Measurements from ENCODE around the gene PLD4. TPM values are rescaled to one million over a fixed set of nuclear protein-coding genes. Genes with fewer than 3 reads are reported as not detected.

Gene PLD4, protein sequence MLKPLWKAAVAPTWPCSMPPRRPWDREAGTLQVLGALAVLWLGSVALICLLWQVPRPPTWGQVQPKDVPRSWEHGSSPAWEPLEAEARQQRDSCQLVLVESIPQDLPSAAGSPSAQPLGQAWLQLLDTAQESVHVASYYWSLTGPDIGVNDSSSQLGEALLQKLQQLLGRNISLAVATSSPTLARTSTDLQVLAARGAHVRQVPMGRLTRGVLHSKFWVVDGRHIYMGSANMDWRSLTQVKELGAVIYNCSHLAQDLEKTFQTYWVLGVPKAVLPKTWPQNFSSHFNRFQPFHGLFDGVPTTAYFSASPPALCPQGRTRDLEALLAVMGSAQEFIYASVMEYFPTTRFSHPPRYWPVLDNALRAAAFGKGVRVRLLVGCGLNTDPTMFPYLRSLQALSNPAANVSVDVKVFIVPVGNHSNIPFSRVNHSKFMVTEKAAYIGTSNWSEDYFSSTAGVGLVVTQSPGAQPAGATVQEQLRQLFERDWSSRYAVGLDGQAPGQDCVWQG
- polyA plus RNA-seq (ENCODE audit: insufficient read length in 3 of 3), result 1 to 10 TPM; 2.8 to 4.7 (median 4.1) TPM
- long read RNA-seq, donor 1, full-length matches to known transcripts, result 1 of 1 reads
- long read RNA-seq, donor 1, partial matches to known transcripts, result 0 of 1 reads
- long read RNA-seq, donor 1, other reads (novel, unspliced or antisense), result 0 of 1 reads
- long read RNA-seq, donor 2, full-length matches to known transcripts, result 4 of 4 reads
- long read RNA-seq, donor 2, partial matches to known transcripts, result 0 of 4 reads
- long read RNA-seq, donor 2, other reads (novel, unspliced or antisense), result 0 of 4 reads
- long read RNA-seq, donor 3, partial matches to known transcripts, result 0 of 1 reads
- long read RNA-seq, donor 3, other reads (novel, unspliced or antisense), result 0 of 1 reads
- long read RNA-seq, donor 4, full-length matches to known transcripts, result 3 of 3 reads
- long read RNA-seq, donor 4, partial matches to known transcripts, result 0 of 3 reads
- long read RNA-seq, donor 4, other reads (novel, unspliced or antisense), result 0 of 3 reads
- long read RNA-seq, donor 5, result 0 reads
- long read RNA-seq, donor 6, result 0 reads
- long read RNA-seq, donor 7, full-length matches to known transcripts, result 3 of 3 reads
- long read RNA-seq, donor 7, partial matches to known transcripts, result 0 of 3 reads
- long read RNA-seq, donor 7, other reads (novel, unspliced or antisense), result 0 of 3 reads
- long read RNA-seq, donor 8, full-length matches to known transcripts, result 1 of 1 reads
- long read RNA-seq, donor 8, partial matches to known transcripts, result 0 of 1 reads
- long read RNA-seq, donor 8, other reads (novel, unspliced or antisense), result 0 of 1 reads
- long read RNA-seq, donor 9, full-length matches to known transcripts, result 1 of 1 reads
- long read RNA-seq, donor 9, partial matches to known transcripts, result 0 of 1 reads
- long read RNA-seq, donor 9, other reads (novel, unspliced or antisense), result 0 of 1 reads
- long read RNA-seq, donor 10, full-length matches to known transcripts, result 1 of 1 reads
- long read RNA-seq, donor 10, partial matches to known transcripts, result 0 of 1 reads
- long read RNA-seq, donor 10, other reads (novel, unspliced or antisense), result 0 of 1 reads
- long read RNA-seq, donor 11, partial matches to known transcripts, result 0 of 1 reads
- long read RNA-seq, donor 11, other reads (novel, unspliced or antisense), result 0 of 1 reads
- long read RNA-seq, donor 12, full-length matches to known transcripts, result 1 of 1 reads
- long read RNA-seq, donor 12, partial matches to known transcripts, result 0 of 1 reads
- long read RNA-seq, donor 12, other reads (novel, unspliced or antisense), result 0 of 1 reads
- long read RNA-seq, donor 13, result 0 reads
- long read RNA-seq, donor 14, result 0 reads
- long read RNA-seq, donor 15, result 0 reads
- long read RNA-seq, donor 16, full-length matches to known transcripts, result 1 of 1 reads
- long read RNA-seq, donor 16, partial matches to known transcripts, result 0 of 1 reads
- long read RNA-seq, donor 16, other reads (novel, unspliced or antisense), result 0 of 1 reads

DNA sequence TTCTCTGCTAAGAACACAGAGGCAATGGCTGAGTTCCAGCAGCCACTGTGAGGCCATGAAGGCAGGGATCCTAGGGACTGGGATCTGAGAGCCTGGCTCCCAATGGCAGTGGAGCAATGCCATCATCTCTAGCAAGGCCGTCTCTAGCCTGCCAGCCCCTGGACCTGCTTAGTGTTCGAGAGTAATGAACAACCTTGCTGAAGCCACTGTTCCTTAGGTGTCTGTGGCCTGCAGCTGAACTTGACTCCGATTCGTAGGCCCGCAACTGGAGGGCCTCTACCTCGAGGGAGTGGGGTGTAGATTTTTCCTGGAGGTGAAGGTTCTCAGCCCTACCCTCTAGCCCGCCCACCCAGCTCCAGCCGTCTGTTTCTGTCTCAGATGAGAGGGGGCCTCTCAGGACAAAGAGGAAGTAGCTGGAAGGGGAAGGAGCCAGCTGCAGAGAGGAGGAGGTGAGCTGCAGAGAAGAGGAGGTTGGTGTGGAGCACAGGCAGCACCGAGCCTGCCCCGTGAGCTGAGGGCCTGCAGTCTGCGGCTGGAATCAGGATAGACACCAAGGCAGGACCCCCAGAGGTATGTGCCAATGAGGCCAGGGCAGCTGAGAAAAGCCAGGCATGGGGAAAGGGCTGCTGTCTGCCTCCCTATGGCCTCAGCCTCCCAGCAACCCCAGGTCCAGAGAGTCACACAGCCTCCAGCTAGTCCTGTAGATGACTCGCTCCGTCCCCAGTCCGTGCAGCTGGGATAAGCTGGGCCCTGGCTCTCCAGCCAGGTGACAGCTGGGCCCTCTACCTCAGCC, at the start of gene PLD4:
TSS of gene PLD4 (plus strand) at position 459 of the 793 bp plus-strand sequence. CDS start 2,262 bp downstream, outside the sequence.
- DNase-seq, result no peak

DNA sequence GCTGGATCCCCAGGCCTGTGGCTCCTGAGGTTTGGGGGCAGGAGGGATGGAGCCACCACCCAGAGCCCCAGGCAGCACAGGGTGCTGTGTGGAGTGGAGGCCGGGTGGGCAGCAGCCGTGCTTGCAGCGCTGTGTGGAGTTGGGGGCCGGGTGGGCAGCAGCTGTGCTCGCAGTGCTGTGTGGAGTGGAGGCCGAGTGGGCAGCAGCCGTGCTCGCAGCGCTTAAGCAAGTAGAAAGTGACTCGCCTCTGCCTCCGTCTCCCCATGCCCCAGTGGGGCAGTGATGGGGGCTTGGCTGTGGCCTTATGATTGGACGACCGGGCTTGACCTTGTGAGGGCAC, 49.3 kb upstream of the PLD4 start:
- DNase-seq, result no peak

DNA sequence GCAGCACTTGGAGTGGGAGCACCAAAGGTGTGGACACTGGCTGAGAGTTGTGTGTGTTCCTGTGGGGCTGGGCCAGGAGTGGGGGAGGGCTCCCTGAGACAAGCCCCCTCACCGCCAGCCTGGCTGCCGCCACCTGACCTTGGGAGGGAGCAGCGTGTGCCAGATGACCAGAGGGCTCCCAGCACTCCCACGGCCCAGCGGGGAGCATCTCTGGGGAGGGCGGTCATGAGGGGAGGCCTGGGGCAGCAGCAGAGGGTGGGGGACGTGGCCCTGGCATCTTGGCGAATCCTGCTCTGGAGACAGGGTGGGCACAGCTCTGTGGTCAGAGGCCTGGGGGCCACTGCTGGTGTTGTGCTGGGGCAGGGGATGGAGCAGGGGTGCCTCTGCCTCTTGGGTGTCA, 48.9 kb upstream of the PLD4 start:
- DNase-seq, result no peak

DNA sequence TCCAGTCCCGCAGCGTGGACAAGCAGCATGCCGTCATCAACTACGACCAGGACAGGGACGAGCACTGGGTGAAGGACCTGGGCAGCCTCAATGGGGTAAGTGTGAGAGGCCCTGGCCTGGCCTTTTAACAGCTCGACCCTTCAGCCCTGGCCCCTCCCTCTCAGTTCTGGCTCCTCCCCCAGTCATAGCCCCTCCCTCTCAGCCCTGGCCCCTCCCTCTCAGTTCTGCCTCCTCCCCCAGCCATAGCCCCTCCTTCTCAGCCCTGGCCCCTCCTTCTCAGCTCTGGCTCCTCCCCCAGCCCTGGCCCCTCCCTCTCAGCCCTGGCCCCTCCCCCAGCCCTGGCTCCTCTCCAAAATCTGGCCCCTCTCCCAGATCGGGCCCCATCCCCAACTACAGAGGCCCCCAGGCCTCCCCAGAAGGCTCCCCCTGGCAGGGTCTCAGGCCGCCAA, 48.4 kb upstream of the PLD4 start:
- DNase-seq, result no peak

DNA sequence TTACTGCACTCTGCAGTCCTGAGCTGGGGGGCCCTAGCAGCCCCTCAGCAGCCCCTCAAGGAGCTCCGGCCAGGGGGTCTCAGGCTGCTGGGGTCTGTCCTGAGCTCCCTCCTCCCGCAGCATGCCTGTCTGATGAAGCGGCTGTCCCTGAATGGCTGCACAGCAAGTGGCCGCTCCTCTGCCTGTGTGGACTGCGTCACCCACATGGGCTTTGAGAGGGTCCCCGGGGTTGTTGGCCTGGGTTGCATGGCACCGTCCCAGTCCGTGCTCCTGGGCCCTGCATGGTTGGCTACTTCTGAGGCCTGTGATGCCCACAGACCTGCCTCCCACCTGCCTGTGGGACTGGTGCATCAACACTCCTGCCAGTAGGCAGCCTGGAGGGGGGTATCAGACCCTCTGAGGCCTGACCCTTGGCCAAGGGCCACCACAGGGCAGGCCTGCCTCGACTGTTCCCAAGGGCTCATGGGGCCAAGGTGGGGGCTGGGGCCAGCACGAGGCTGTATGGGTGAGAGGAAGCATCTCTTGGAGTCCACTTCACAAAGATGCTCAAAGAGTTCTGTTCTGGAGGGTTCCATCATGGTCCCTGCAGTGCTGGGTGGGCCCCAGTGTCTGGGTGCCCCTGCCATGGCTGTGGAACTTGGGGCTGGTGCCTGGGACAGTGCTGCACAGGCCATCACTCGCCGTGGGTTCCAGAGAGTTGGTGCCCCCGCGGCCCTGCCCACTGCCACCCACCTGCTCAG, 47.4 kb upstream of the PLD4 start:
- no peak for DNase-seq

DNA sequence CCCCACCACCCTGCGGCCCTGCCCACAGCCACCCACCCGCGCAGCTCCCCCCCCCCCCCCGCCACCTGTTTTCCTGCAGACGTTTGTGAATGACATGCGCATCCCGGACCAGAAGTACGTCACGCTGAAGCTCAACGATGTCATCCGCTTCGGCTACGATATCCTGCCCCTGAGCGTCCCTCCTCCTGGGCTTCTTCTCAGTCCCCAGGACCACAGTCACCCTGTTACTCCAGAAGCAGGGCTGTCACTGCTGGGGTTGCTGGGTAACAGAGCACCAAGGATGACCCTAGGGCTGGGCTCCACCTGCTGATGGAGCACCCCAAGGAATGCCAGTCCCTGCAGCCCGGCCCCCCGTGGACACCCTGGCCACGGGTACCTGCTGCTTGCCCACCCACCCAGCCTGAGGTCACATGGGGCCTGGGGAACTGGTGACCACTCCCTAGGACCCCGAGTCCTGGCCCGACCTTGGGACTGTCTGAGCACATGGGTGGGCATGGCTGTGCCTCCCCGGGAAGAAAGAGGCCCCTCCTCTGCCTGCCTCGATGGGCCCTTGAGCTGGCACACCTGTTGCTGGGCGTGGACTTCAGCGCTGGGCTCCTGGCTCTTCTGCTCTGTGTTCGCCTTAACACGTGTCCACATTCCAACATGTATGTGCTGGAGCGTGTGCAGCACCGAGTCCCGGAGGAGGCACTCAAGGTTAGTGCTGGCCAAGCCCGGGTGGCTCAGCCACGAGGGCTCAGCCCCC, 46.7 kb upstream of the PLD4 start:
- no peak for DNase-seq

DNA sequence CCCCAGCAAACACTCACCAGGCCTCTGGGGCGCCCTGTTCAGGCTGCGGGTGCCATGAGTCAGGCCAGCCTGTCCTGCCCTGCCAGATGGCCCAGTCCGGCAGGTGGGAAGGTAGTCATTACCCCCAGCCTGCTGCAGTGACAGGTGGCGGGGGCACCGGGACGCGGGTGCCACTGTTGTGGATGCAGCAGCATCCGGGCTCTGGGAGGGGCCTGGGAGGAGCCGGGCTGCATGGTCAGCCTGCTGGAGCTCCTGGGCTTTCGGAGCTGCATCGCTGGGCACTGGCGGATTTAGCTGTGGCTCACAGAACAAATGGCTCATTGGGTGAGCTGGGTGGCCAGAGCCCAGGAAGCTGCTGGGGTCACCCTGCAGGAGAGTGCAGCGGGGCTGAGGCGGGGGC, 46.1 kb upstream of the PLD4 start:
- no peak for DNase-seq

DNA sequence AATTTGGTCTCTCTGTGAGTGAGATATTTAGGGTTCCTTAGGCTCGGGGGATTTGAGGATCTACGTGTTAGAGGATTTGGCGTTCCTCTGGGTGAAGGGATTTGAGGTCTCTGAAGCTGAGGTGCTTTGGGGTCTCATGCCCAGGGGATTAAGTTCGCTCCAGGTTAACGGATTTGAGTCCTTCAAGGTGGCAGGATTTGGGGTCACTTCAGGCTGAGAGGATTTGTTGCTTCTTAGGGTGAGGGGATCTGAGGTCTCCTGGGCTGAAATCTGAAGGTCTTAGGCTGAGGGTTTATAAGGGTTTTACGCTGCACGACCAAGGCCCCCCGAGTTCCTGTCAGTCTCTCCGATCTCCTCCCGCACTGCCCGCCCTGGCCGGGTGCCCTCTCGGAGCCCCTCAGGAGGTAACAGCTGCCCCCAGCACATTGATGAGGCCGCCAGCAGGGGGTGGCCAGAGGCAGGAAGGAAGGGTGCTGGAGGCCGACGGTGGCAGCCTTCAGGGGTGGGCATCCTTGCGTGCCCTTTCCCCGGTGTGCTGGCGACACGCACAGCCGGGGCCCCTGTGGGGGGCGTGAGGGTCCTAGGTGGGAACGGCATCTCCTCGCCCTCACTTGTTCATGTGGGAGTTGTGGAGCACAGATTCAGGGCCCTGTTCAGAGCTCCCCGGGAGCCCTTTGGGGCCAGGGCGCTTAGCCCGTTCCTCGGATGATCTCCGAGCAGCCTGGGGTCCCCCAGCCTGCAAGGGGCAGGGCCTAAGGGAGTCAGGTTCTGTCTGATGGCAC, 45.3 kb upstream of the PLD4 start:
- DNase-seq, result no peak

DNA sequence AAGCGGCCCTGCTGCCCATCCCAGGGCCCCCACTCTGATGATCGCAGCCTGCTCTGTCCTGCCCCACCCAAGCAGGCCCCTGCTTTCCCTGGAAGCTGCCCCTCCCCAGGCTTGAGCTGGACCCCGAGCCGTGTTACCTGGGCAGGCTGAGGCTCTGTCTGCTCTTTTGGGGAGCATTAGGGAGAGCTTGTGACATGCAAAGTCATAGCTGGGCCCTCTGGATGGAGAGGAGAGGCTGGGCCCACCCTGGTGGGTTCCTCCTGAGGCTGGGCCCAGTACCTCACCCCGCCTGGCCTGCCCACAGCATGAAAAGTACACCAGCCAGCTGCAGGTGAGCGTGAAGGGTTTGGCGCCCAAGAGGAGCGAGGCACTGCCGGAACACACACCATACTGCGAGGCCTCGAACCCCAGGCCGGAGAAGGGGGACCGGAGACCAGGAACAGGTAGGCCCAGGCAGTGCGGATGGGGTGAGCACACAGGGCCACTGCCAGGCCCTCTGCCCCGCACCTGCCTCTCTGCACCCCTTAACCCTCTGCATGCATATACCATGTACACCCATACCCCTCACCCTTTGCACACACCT, 44.6 kb upstream of the PLD4 start:
- DNase-seq, result no peak

DNA sequence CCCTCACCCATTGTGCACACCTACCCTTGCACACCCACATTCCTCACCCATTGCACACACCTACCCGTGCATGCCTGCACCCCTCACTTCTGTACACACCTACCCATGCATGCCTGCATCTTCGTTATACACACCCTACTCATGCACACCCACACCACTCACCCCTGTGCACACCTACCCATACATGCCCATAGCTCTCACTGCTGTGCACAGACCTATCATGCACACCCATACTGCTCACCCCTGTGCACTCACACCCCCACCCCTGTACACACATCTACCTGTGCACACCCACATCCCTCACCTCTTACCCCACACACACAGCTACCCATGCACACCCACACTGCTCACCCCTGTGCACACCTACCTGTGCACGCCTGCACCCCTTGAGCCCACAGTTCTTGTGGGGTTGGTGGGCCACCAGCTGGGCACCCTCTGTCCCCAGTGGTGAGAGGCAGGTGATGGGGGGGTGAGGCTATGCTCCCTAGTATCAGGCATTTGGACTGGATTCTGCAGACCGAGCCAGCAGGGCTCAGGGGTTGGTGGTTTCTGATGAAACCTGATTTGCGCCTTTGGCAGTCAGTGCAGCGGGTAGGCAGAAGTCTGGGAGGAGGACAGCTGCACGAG, 44.0 kb upstream of the PLD4 start:
- no peak for DNase-seq

DNA sequence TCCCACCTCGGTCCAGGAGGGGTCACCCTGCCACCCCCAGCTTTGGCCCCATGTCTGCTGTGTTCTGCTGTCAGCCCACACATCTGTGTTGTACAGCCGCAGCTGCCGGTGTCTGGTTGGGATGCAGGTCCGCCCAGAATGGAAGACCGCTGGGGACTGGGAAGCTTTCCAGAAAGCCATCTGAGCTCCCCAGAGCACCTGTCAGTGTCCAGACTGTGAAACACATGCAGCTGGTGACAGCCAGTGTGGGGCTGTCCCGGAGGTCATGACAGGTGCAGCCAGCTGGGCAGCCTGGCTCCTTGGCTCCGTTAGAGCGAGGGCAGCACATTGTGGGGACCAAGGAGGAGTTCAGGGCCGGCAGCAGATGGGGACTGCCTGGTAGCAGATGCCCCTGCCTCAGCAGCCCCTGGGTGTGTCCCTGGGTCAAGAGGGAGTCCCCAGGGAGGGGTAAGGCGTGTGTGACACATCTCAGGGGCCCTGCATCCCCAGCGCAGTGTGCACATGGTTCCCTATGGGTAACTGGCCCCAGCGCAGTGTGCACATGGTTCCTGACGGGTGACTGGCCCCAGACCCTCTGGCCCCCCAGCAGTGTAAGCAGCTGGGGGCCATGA, 43.2 kb upstream of the PLD4 start:
- peak; percentile 20 for DNase-seq

DNA sequence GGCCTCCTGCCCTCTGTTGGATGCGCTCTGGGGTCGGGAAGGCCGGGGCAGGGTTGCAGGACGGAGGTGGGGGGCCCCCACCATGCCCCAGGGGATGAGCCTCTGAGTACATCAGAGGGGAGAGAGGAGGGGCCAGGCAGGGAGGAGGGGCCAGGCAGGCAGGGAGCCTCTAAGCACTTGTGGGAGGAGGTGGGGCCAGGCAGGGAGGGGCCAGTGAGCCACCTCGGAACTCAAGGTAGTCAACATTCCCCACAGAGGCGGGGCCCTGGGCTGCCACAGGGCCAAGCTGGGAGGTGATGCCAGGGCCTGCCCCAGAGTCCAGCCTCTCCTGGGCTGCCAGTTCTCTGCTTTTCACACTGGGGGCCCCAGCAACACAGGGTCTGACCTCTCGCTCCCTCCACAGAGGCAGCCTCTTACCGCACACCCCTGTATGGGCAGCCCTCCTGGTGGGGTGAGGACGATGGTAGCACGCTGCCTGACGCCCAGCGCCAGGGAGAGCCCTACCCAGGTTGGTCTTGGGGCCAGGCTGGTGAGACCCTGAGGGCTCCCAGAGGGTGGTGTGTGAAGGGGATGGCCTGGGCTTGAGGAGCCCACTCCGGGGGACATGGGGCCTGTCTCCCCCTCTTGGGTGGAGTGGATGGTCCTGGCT, 42.2 kb upstream of the PLD4 start:
- no peak for DNase-seq

DNA sequence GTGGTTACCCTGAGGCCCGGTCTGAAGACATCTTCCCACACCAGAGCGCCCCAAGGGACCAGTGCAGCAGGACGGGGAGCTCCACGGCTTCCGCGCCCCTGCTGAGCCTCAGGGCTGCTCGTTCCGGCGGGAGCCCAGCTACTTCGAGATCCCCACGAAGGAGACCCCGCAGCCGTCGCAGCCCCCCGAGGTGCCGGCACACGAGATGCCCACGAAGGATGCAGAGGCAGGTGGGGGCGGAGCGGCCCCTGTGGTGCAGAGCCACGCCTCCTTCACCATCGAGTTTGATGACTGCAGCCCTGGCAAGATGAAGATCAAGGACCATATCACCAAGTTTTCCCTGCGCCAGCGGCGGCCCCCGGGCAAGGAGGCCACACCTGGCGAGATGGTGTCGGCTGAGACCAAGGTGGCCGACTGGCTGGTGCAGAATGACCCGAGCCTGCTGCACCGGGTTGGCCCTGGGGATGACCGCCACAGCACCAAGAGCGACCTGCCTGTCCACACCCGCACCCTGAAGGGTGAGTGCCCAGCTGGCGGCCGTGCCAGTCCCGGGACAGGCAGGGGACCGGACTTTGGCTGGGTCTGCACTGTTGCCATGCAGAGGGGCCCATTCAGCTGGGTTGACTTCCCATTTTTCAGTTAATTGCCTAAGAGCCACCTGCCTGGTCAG, 41.6 kb upstream of the PLD4 start:
- DNase-seq, result no peak

DNA sequence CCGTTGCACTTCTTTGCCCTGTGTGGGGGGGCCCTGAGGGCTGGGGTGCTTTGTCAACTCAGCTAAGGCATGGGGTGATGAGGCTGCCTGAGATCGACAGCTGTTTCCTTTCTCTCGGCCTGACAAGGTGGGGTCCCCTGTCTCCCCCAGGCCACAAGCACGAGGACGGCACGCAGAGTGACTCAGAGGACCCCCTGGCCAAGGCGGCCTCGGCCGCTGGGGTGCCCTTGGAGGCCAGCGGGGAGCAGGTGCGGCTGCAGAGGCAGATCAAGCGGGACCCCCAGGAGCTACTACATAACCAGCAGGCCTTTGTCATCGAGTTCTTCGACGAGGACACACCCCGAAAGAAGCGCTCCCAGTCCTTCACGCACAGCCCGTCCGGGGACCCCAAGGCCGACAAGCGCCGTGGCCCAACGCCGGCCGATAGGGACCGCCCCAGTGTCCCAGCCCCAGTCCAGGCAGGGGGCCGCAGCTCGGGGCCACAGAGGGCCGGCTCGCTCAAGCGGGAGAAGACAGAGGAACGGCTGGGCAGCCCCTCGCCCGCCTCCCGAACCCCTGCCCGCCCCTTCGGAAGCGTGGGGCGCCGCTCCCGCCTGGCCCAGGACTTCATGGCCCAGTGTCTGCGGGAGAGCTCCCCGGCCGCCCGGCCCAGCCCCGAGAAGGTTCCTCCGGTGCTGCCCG, 40.9 kb upstream of the PLD4 start:
- no peak for DNase-seq
